Right lobe of liver (tissue), 6 donors: Measurements from ENCODE around the gene ZSCAN10. TPM values are rescaled to one million over a fixed set of nuclear protein-coding genes. Genes with fewer than 3 reads are reported as not detected.
"Not testable (repeated sequence)": the region's sequence is repeated elsewhere in the genome, so short reads cannot be mapped to it uniquely, and the experiment has no call there.

Source experiments
- ATAC-seq, 4 donors: fragments of 200-7000 bp; cut with Tn5 transposase; one replicate each; pipeline ENCODE4 v1.9.1; 2020; ENCODE audit warnings: mild to moderate bottlenecking in 4 of 4, moderate library complexity in 4 of 4
- DNase-seq, 3 donors: peaks; one replicate each; pipeline ENCODE4 v3.0.0-alpha.2; 2020
- H3K27ac ChIP-seq, 3 donors: fragments of 200-600 bp; one replicate each; pipeline ENCODE4 v1.8.0; 2022
- H3K27me3 ChIP-seq, 2 donors: fragments of 200-600 bp; one replicate each; pipeline ENCODE4 v1.8.0; 2022
- H3K36me3 ChIP-seq, 4 donors: fragments of 200-600 bp; sonication (generic) in 1 of 4; one replicate each; pipeline versions ENCODE4 v1.5.1 to v1.8.0; 2017 to 2022; ENCODE audit warnings: control low read depth in 1 of 4
- H3K4me1 ChIP-seq, 4 donors: fragments of 200-600 bp; sonication (generic) in 1 of 4; one replicate each; pipeline versions ENCODE4 v1.5.1 to v1.8.0; 2017 to 2022; ENCODE audit warnings: control low read depth in 1 of 4
- H3K4me3 ChIP-seq, 3 donors: fragments of 200-600 bp; one replicate each; pipeline ENCODE4 v1.8.0; 2022
- H3K9me3 ChIP-seq, 4 donors: fragments of 200-600 bp; sonication (generic) in 1 of 4; one replicate each; pipeline versions ENCODE4 v1.5.1 to v1.8.0; 2017 to 2022; ENCODE audit warnings: control low read depth in 1 of 4
- CTCF ChIP-seq, 4 donors: fragments of 200-600 bp in 3 of 4; fragments of 450-650 bp in 1 of 4; IDR thresholded peaks; one replicate each; pipeline versions ENCODE4 v1.5.1 to v1.8.0; 2016 to 2022; ENCODE audit warnings: antibody characterized with exemption in 4 of 4, mild to moderate bottlenecking in 2 of 4
- POLR2A ChIP-seq: fragments of 450-650 bp; IDR thresholded peaks from one replicate; pipeline ENCODE4 v1.6.1; 2017; ENCODE audit warnings: antibody characterized with exemption, mild to moderate bottlenecking
- WGBS: methylation state at CpG from one replicate; pipeline ENCODE4 v1.1.6; 2018; ENCODE audit warnings: low coverage, low lambda C conversion rate; ENCODE audit not compliant: insufficient coverage; ENCODE audit errors: missing lambda C conversion rate; 5-methylcytosine and 5-hydroxymethylcytosine counted together
- intact Hi-C, 2 donors: fragments of 100-400 bp; cut with DNase I; formaldehyde crosslinking; loops; one replicate each; pipeline versions ENCODE4 v1.11.2 to v1.14.1; 2022
- total RNA-seq, 6 experiments: library from RNA; depleted of rRNA in 2 of 6; stranded (reverse); fragments of >200 nt in 2 of 6; fragmentation: NEBNext Ultra II Directional in 3 of 6; extraction: Animal tissue kit (Norgen Biotek cat#: 25700) in 3 of 6; gene quantifications; one replicate each; pipeline versions ENCODE4 v1.1.0 to v1.2.4, GENCODE V29; 2016 to 2023
- donor health status: DM: no; HTN: yes; CAD: no.
- donor health status: DM: no; HTN: no; CAD: no.
- donor health status: DM: no; HTN: no; CAD: no.
- donor health status: DM: no; HTN: yes; CAD: no.
- donor health status: DM: no; HTN: yes; CAD: no.

The ZSCAN10 gene
- total RNA-seq, 6 experiments from 2014 or later, result not detected

DNA sequence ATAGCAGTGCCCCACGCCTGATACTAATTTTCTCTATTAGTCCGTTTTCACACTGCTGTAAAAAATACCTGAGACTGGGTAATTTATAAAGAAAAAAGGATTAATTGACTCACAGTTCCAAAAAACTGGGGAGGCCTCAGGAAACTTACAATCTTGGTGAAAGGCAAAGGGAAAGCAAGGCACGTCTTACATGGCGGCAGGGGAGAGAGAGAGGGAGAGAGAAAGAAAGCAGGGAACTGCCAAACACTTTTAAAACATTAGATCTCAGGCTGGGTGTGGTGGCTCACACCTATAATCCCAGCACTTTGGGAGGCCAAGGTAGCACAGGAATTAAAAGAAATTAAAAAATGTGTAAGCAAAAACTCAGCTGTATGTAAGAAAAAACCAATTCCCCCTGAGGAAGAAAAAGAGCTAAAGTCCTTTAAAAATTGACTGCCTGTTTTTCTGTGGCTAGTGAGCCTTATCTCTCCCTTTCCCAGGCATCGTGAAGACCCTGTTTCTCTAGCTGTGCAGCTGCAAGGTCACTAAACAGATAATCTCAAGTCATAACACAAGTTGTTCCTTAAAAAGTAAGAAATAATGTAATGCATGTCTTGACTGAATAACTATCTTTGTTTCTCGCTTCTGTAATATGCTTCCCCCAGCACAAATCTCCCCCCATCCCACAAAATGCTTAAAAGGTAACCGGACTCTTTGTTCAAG is 14.0 kb downstream of the ZSCAN10 start:
- TF ChIP-seq CTCF (IDR thresholded peaks at IDR 0.05) (no peak), POLR2A (no peak)
- WGBS, result 73% methylated on average over 7 of the region's 7 CpGs
- no peak for ATAC-seq
- Histone ChIP-seq H3K4me1 (no peaks in the 10 kb centered on the region), H3K36me3 (no peaks in the 10 kb centered on the region), H3K27ac (peak overlapping the region in 1 of 3 donors; percentile 43), H3K4me3 (no peak overlapping the region), H3K9me3 (no peaks in the 10 kb centered on the region), H3K27me3 (no peaks in the 10 kb centered on the region)
- no peak for DNase-seq
- intact Hi-C loops, result no loop called here

- WGBS, result 71% methylated on average over 1 of the region's 1 CpG
- no peak for TF ChIP-seq POLR2A
- TF ChIP-seq CTCF (IDR thresholded peaks at IDR 0.05), result no peak
Measured at GRCh38 chr16:3084491-3084890, 14.6 kb downstream of the ZSCAN10 start.

DNA sequence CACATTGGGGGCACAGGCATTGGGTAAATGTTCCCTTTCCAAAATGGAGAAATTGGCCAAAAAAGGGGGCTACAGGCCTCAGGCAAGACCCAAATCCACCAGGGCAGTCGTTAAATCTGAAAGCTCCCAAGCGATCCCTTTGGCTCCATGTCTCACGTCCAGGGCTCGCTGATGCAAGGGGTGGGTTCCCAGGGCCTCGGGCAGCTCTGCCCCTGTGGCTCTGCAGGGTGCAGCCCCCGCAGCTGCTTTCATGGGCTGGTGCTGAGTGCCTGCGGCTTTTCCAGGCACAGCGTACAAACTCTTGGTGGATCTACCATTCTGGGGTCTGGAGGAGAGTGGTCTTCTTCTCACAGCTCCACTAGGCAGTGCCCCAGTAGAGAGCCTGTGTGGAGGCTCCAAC is 15.7 kb downstream of the ZSCAN10 start:
- H3K36me3 ChIP-seq, H3K9me3 ChIP-seq, intact Hi-C loops, H3K27me3 ChIP-seq, ATAC-seq, H3K4me3 ChIP-seq, H3K27ac ChIP-seq, H3K4me1 ChIP-seq: not testable (repeated sequence)
- DNase-seq, result peak in 1 of 3 donors; percentile 16
- WGBS, result no CpG with 5 or more reads among the region's 8 CpGs

More at GRCh38 chr16:3084491-3084890, 14.6 kb downstream of the ZSCAN10 start:
- intact Hi-C loops, result no loop called here
- DNase-seq, result no peak
- Histone ChIP-seq H3K4me1 (no peaks in the 10 kb centered on the region), H3K4me3 (no peak overlapping the region), H3K27ac (no peak overlapping the region), H3K9me3 (no peaks in the 10 kb centered on the region), H3K27me3 (no peaks in the 10 kb centered on the region), H3K36me3 (no peaks in the 10 kb centered on the region)
- ATAC-seq, result no peak

GRCh38 chr16:3081957-3082356 is 17.1 kb downstream of the ZSCAN10 start:
- ATAC-seq, H3K4me1 ChIP-seq, H3K27ac ChIP-seq, H3K4me3 ChIP-seq, intact Hi-C loops, H3K27me3 ChIP-seq, H3K36me3 ChIP-seq, H3K9me3 ChIP-seq: not testable (repeated sequence)
- 91% methylated on average over 8 of the region's 13 CpGs for WGBS
- peak in 1 of 3 donors; percentile 27 for DNase-seq

- Histone ChIP-seq H3K4me3 (no peak overlapping the region), H3K27ac (no peak overlapping the region), H3K4me1 (no peaks in the 10 kb centered on the region), H3K36me3 (no peaks in the 10 kb centered on the region), H3K27me3 (no peaks in the 10 kb centered on the region), H3K9me3 (no peaks in the 10 kb centered on the region)
- 83% methylated on average over 16 of the region's 17 CpGs for WGBS
- TF ChIP-seq CTCF (IDR thresholded peaks at IDR 0.05) (no peak), POLR2A (no peak)
- DNase-seq (peak in 1 of 3 donors; percentile 37), ATAC-seq (no peak)
- intact Hi-C loops, result no loop called here
Measured at GRCh38 chr16:3080024-3080423, 19.1 kb downstream of the ZSCAN10 start.
